SHP77 (cell line): Measurements from ENCODE around the gene DCUN1D2.
"Not testable (repeated sequence)": the region's sequence is repeated elsewhere in the genome, so short reads cannot be mapped to it uniquely, and the experiment has no call there.

Experiments
- DNase-seq, 2 experiments: peaks; one replicate each; lab custom pipeline; 2025; lab: John Stamatoyannopoulos, UW

The DCUN1D2 gene

GRCh38 chr13:113445791-113446487 is 44.6 kb downstream of the DCUN1D2 start:
- no peak for DNase-seq

- DNase-seq, result no peak
Observed at GRCh38 chr13:113443991-113444390, 46.5 kb downstream of the DCUN1D2 start.

- DNase-seq, result no peak
Observed at GRCh38 chr13:113442985-113443362, 47.5 kb downstream of the DCUN1D2 start.

GRCh38 chr13:113442354-113442984 is 48.0 kb downstream of the DCUN1D2 start:
- no peak for DNase-seq

GRCh38 chr13:113441661-113442060 is 48.9 kb downstream of the DCUN1D2 start:
- DNase-seq, result no peak

- DNase-seq, result no peak
Observed at GRCh38 chr13:113437408-113438010, 53.0 kb downstream of the DCUN1D2 start.

GRCh38 chr13:113436866-113437265 is 53.6 kb downstream of the DCUN1D2 start:
- DNase-seq, result not testable (repeated sequence)

- DNase-seq, result not testable (repeated sequence)
Observed at GRCh38 chr13:113435907-113436306, 54.6 kb downstream of the DCUN1D2 start.

GRCh38 chr13:113433391-113433916 is 57.1 kb downstream of the DCUN1D2 start:
- DNase-seq, result no peak

- no peak for DNase-seq
Observed at GRCh38 chr13:113432506-113433270, 57.8 kb downstream of the DCUN1D2 start.

GRCh38 chr13:113431171-113431570 is 59.3 kb downstream of the DCUN1D2 start:
- DNase-seq, result no peak

- no peak for DNase-seq
Observed at GRCh38 chr13:113430378-113431110, 60.0 kb downstream of the DCUN1D2 start.

GRCh38 chr13:113429608-113429985 is 60.9 kb downstream of the DCUN1D2 start:
- DNase-seq, result no peak

- no peak for DNase-seq
Observed at GRCh38 chr13:113428871-113429607, 61.5 kb downstream of the DCUN1D2 start.

- no peak for DNase-seq
Observed at GRCh38 chr13:113428469-113428865, 62.0 kb downstream of the DCUN1D2 start.

GRCh38 chr13:113427562-113428468 is 62.7 kb downstream of the DCUN1D2 start:
- DNase-seq, result no peak

GRCh38 chr13:113426591-113426986 is 63.9 kb downstream of the DCUN1D2 start:
- DNase-seq, result no peak

GRCh38 chr13:113425941-113426590 is 64.4 kb downstream of the DCUN1D2 start:
- DNase-seq, result no peak

- DNase-seq, result no peak
Observed at GRCh38 chr13:113423520-113424163, 66.9 kb downstream of the DCUN1D2 start.
